ENCODE measurements around the gene AARS1.
"Not testable (repeated sequence)": the region's sequence is repeated elsewhere in the genome, so short reads cannot be mapped to it uniquely, and the experiment has no call there.

AARS1 gene

GRCh38 chr16:70290949-70291519, 1.7 kb upstream of the AARS1 start:
- DNase-seq (ENCODE audit: low read depth in 1 of 2, low spot score in 1 of 2): no peak
- no peak for TF ChIP-seq REST (IDR thresholded peaks at IDR 0.05; ENCODE audit: insufficient replicate concordance, low read depth)
- no peak for TF ChIP-seq CTCF (IDR thresholded peaks at IDR 0.05; ENCODE audit: insufficient read depth, low read length)
- no peak for TF ChIP-seq SPI1 (IDR thresholded peaks at IDR 0.05; ENCODE audit: borderline replicate concordance, low read depth)
- no peak for TF ChIP-seq POLR2AphosphoS5 (IDR thresholded peaks at IDR 0.05; ENCODE audit: low read depth)
- no peak for TF ChIP-seq GABPA (IDR thresholded peaks at IDR 0.05; ENCODE audit: low read depth)
- Histone ChIP-seq H3K27ac (replicated peaks) (no peak overlapping the region), H3K4me3 (replicated peaks; ENCODE audit: insufficient read depth, low read length) (no peak overlapping the region), H3K27me3 (ENCODE audit: insufficient read depth, poor library complexity, severe bottlenecking) (no peaks in the 10 kb centered on the region)

GRCh38 chr16:70287304-70287971, 1.9 kb downstream of the AARS1 start:
- Histone ChIP-seq H3K4me3 (replicated peaks; ENCODE audit: insufficient read depth, low read length) (peak overlapping the region; percentile 87), H3K27ac (replicated peaks) (peak overlapping the region; percentile 98)
- H3K27me3 ChIP-seq (ENCODE audit: insufficient read depth, poor library complexity, severe bottlenecking); DNase-seq (ENCODE audit: low read depth in 1 of 2, low spot score in 1 of 2): not testable (repeated sequence)

GRCh38 chr16:70276392-70276791, 12.9 kb downstream of the AARS1 start:
- DNase-seq (ENCODE audit: low read depth in 1 of 2, low spot score in 1 of 2): no peak
- Histone ChIP-seq H3K4me3 (replicated peaks; ENCODE audit: insufficient read depth, low read length) (no peak overlapping the region), H3K27me3 (ENCODE audit: insufficient read depth, poor library complexity, severe bottlenecking) (no peaks in the 10 kb centered on the region), H3K27ac (replicated peaks) (no peak overlapping the region)
- TF ChIP-seq SPI1 (IDR thresholded peaks at IDR 0.05; ENCODE audit: borderline replicate concordance, low read depth): no peak
- no peak for TF ChIP-seq GABPA (IDR thresholded peaks at IDR 0.05; ENCODE audit: low read depth)
- no peak for TF ChIP-seq REST (IDR thresholded peaks at IDR 0.05; ENCODE audit: insufficient replicate concordance, low read depth)
- no peak for TF ChIP-seq POLR2AphosphoS5 (IDR thresholded peaks at IDR 0.05; ENCODE audit: low read depth)
- TF ChIP-seq CTCF (IDR thresholded peaks at IDR 0.05; ENCODE audit: insufficient read depth, low read length): no peak

- H3K4me3 ChIP-seq (replicated peaks; ENCODE audit: insufficient read depth, low read length): no peak overlapping the region
- TF ChIP-seq SPI1 (IDR thresholded peaks at IDR 0.05; ENCODE audit: borderline replicate concordance, low read depth) (no peak), REST (IDR thresholded peaks at IDR 0.05; ENCODE audit: insufficient replicate concordance, low read depth) (no peak), POLR2AphosphoS5 (IDR thresholded peaks at IDR 0.05; ENCODE audit: low read depth) (no peak)
- H3K27me3 ChIP-seq (ENCODE audit: insufficient read depth, poor library complexity, severe bottlenecking): no peaks in the 10 kb centered on the region
- no peak for DNase-seq (ENCODE audit: low read depth in 1 of 2, low spot score in 1 of 2)
- no peak overlapping the region for H3K27ac ChIP-seq (replicated peaks)
These were observed 17.6 kb downstream of the AARS1 start for GRCh38 chr16:70271696-70272095.
